Fibroblast of skin of left biceps (primary cell): ENCODE data around the gene BCL11B.

Experiments used
- DNase-seq, 2 experiments: peaks; one replicate each; pipeline ENCODE4 v3.0.0-alpha.2; 2013; ENCODE audit warnings: low read depth in 2 of 2

BCL11B gene

DNA sequence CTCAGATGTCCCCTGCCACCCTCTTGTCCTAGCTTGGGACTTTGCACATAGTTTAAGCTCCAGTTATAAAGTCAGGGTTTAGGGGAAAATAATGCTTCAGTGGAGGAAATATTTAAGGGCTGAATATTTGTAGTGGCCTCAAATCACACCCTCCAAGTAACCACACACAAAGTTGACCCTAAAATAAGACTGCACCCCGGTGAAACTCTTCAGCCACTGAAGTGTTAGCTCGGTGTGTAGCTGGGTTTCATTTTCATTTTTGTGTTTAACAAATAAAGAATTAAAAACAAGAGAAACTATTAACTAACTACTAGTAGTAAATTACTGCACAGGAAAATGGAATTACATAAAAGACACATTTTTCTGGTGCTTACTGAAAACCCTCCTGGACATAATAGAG lies 14.8 kb upstream of the BCL11B start:
- no peak for DNase-seq

DNA sequence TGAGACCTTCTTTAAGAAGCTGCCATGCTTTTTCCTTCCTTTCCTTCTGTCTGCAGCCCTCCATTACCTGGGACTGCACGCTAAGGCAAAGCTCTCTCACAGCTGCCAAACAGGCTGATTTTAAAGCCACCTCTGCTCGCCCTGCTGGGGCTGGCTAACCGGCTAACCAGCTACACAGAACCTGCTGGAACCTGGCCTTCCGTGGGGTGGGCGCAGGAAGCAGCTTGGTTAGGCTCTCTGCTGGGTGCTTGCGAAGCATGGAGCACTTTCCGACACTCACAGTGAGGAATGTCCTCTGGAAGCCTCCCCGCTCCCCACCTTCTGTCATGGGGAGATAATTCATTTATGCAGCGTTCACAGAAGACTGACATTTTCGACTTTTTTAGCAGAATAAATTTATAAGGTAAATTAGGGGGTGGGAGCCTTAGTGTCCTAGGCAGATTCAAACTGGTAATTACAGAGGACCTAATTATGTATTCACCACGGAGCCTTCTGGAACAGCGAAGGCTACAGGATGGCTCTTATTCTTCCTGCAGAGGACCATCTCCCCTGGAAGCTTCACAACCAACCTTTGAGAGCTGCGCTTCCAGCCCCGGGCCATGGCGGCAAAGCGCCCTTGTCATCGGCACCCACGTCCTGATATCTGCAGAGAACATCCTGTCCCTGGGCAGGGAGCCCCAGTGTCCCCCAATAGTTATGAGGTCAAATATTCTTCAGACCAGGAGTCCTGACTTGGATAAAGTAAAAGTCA lies 12.4 kb upstream of the BCL11B start:
- no peak for DNase-seq

DNA sequence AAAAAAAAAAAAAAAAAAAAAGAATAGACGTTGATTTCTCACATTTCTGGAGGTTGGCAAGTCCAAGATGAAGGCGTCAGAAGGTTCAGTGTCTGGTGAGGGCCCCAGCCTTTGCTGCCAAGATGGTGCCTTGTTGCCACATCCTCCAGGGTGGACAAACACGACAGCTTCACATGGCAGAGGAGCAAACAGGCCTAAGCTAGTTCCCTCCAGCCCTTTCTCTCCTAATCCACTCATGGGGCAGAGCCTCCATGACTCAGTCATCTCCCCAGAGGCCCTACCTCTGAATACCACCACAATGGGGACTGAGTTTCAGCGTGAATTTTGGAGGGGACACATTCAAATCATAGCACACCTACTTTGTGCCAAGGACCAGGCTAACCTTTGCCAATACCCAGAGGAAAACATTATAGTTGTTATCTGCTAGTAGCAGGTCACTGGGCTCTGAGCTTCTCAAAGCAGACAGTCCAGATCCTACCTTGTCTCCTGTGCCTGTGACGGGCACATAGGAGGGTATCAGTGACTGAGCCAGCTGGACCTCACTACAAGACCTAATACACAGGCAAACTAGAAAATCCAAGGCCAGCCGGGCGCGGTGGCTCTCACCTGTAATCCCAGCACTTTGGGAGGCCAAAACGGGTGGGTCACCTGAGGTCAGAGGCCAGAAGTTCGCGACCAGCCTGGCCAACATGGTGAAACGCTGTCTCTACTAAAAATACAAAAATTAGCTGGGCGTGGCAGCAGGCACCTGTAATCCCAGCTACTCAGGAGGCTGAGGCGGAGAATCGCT lies 10.5 kb upstream of the BCL11B start:
- no peak for DNase-seq

DNA sequence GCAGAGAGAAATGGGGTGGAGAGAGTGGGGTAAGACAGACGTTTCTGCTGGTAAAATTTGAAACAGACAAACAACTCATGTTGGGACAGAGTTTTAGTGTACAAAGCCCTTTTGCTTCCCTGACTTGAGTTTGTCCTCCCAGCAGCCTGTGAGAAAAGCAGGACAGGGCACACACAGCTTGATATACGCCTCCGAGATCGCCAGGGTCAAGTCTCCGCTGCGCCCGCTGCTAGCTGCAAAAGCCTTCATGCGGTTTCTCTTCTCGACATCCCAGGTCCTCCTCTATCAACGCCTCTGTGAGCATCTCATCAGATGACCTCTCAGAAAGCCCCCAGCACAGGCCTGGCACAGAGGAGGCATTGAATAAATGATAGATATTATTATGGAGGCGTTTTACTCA lies 9.4 kb upstream of the BCL11B start:
- no peak for DNase-seq

DNA sequence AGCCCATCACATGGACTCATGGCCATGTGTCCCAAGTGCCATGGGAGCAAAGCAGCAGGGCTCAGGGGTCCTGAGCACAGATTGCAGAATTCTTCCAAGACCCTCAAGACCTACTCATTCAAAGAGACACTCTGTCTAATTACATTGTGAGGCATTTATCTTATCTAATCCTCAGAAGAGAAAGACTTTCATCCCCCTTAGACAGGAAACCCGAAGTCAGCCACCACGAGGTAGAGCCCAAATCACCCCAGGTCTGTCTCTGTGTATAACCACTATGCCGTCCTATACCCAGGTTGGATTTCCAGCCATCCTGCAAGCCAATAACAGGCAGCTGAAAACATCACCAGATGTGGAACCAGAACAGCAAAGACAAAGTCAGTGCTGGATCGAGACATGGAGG lies 8.9 kb upstream of the BCL11B start:
- no peak for DNase-seq

DNA sequence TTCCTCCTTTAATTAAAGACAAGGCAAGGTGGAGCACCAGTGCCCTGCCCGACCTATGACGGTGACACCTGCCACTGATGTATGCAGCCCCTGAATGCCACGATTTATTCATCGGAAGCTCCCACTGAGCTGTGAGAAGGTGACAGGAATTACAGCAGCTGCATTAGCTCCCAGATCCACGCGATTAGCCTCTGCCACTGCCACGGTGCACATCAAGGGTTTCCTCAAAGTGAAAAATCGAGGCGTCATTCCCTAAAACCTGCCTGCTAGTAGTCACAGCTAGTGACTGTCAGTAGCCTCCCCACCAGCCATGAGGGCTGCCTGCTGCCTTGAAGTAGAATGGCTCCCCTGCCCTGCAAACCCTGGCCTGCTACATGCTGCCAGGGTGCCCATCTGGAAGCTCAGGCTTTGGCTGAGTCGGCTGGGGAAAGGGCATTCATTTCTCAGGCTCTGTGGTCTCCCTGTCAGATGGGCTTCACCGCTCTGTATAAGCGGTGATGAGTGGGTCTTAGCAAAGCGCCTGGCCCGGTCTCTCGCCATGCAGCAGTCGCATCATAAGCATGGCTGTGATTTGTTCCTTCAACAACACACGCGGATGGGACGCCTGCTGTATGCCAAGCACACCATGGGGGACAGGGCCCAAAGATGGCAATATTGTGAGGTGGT lies 8.2 kb upstream of the BCL11B start:
- no peak for DNase-seq

DNA sequence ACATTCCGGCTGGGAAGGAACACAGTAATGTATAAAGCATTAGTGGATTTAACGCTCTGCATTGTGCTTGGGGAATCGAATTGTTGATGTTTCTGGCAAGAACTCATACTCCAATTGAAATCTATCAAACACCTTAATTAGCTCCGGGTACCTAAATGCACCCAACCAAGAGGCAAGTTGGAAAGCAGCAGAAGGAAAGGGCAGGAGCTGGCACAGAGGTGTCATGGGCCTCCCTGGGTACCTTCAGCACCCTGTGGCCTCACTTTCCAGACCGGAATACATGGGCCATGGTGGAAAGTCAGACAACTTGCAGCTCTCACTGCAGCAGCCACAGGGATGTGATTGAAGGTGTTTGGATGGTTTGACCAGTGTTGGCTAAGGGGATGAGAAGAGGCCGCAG lies 6.8 kb upstream of the BCL11B start:
- DNase-seq = no peak

DNA sequence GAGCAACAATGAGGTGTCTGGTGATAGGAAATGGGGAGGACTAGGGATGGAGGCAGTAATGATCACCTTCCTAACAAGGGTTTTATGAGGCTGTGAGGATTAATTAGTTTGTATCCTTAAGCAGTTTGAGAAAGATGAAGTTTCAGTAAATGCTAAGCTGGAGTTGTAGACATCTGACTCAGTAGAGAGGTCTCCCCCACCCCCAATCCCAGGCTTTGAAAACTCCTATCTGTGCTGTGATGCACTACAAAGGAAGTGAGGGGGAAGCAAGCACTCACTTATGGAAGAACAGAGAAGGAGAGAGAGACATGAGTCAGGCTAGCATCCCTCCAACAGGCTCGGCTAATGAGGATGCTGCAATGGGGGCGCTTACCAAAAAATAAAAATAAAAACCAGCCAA lies 5.5 kb upstream of the BCL11B start:
- no peak for DNase-seq

DNA sequence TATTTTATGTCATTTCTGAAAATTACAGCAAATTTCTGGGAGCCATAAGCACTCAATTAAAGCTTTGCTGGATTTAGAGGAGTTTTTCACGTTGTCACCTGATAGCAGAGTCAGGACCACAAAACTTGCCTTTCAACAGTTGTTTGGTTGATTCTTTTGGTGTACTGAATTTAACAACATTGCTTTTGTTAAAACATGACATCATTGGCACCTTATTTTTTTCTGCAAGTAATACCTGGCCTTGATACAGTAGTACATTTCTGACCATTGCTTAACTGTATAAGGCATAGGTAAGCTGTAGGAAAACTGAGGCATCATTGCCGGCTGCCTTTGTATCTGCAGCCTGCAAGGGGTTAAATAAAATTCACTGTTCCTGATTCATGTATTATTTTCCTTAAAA lies 4.5 kb upstream of the BCL11B start:
- DNase-seq = no peak

DNA sequence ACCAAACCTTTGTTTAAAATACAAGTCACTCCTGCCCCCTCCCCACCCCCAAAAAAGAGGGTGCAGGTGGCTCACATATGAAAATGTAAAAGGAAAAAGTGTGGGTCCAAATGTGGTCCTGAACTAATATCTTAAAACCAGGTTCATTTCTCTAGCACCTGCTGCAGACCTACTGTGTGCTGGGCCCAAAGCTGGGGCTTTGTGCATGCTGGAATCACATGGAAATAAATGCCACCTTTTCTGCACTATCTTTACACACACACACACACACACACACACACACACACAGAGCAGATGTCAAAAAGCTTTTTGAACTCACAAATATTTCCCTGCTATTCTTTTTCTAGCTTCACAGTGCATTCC lies 3.2 kb upstream of the BCL11B start:
- no peak for DNase-seq

DNA sequence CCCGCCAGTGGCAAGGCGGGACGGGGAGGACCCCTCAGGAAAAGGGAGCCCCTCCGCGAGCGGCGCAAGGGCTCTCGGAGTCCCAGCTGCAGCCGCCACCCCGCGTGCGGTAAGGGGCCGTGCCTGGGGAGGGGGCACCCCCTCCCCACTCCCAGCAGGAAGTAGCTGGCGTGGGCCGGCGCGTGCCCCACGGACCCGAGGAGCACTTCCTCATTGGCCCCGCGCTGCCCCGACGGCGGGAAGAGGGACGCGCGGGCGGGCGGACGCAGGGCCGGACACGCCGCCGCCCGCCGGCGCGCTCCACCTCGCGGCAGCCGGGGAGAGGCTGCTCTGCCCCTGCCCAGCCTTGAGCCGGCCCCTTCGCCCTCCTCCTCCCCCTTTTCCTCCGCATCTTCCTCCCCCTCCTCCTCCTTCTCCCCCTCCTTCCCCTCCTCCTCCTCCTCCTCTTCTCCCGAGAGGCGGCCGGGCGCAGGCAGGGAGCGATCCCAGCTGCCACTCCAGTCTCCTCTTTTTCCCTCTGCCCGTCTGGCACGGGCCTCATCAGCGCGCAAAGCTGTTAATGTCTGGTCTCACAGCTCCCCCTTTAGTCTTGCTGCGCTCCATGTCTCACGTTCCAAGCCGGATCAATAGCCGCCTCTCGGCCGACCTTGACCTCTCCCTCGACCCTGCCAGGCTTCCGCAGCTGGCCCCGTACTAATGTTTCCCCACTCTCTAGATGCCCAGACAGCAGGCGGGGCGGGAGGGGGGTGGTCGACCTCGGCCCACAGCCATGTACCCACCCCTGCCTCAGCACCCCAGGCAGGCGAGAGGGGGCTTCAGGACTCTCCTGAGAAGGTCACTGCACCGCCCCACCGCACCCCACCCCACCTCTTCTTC lies 2.6 kb upstream of the BCL11B start:
- peak; percentile 86 for DNase-seq

DNA sequence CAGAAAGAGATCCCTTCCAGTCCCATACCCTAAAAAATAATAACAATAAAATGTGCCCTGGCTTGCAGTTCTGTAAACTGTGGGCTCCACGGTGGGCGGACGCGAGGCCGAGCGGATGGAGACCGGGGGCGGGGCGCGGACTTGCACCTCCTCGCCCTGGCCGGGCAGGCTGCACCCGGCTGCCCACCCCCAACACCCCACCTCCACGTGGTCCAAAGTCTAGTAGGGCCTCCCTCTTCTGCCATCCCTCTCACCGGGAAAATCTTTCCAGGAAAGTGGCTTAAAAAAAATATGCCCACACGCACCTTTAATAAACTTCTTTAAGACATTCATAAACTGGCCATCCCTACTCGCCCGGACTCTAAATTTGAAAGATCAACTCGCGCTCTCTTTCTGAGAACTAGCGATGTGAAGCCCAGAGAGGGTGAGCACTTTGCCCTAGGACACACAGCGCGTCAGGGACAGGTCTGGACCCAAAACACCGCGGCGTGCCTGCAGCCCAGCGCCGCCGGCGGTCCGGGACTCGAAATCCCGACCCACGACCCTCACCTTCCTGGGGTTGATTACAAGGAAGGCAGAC lies 1.9 kb upstream of the BCL11B start:
- DNase-seq = no peak

DNA sequence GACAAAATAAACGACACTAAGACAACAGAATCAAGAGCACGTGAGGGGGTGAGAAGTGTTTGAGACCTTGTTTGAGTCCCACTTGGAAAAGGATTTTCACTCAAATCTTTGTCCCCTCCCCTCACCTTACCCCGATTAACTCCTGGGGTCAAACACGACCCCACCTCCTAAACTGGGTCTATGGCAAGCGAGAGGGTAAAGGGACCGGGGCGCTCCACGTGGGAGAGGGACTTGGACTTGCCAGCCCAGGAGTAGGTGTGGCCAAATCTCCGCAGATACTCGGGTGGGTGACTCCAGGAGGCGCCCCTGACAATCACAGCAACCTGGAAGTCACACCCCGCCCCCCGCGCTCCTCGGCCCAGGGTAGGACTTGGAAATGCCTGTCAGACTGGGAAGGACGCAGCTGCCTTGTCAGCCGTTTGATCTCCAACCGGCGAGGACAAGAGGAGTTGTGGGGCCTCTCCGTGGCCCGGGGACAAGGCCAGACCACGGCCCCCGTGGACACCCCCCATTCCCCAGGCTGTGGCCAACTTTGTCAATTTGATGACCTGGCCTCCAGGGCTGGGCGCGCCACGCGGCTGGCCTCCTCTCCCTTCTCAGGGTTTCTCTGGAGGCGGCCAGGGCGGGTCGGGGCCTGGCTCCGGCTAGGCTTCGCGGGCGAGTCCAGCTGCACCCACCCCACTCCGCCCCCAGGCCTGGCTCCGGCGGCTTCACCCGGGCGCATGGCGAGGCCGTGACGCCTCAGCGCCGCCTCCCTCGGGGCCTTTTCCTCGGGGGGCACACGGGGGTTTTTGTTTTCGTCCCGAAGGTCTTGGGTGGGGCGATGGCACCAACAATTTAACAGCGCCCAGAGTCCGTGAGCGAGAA lies 1.1 kb upstream of the BCL11B start:
- DNase-seq = no peak

DNA sequence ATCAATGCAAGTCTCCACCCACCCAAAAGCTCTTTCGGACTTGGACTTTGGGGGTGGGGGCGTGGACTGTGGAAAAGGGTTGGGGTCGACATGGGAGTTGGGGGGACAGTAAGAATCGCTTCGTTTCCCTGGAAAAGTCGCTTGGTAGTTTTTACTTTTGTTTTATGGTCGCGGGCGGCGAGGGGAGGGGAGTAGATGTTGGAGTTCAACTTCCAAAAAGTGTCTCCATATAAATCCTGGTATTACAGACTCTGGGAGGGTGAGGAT lies 568 bp upstream of the BCL11B start:
- DNase-seq = no peak

DNA sequence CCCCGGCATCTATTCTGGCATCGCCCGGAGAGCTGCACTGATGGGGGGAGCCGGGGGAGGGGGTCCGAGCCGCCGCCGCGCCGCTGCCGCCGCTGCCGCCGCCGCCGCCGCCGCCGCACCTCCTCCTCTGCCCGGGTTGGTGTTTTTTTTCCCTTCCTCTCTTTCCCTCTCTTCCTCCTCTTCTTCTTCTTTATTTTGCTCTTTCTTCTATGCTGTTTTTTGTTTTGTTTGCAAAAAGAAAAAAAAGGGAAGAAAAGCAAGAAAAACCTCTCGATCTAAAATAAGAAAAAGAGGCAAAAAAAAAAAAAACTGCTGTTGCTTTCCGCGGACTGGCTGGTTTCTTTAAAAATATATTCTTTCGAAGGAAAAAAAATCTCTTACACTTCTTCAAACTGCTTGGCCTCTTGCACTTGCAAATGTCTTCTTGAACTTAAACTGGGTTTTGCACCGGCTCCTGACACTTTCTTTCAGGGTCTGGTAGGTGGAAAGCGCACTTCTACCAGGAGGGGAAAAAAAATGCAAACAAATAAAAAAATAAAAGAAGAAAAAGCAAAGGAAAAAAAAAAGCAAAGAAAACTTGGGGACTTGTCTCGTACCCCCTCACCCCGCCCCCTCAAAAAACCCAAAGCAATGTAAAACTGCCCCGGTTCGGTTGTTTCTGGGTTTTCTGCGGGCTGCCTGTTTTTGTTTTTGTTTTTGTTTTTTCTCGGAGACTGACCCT lies 616 bp downstream of the BCL11B start:
- no peak for DNase-seq

DNA sequence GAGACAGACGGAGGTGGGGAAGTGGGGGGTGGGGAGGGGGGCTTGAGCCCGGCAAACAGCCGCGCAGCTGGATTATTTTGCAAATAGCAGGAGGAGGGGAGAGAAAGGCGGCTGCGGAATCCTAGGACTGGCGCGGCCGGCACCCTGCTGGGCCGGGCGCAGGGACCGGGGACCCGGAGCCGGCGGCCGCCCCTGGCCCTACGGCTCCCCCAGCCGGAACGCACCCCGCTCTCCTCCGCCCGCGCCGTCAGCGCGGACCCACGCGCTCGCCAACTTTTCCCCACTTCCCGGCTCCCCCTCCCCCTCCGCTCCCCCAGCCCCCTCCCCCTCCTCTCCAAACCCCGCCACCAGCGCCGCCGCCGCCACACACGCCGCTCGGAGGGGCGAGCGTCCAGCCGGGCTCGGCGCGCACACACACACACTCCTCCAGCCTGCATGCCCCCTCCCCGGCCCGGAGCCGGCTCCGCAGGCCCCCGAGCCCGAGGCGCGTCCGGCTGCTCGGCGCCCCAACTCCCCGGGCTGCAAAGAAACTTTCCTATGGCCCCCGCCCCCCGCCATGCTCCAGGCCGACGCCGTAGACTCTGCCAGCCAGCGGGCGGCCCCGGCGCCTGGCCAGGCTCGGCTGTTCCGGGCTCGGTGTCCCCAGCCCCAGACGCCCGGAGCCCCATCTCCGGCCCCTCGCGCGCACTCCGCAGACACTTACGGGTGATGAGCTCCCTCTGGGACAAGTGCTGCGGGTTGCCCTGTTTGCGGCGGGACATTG lies 1.4 kb downstream of the BCL11B start:
- DNase-seq = no peak

DNA sequence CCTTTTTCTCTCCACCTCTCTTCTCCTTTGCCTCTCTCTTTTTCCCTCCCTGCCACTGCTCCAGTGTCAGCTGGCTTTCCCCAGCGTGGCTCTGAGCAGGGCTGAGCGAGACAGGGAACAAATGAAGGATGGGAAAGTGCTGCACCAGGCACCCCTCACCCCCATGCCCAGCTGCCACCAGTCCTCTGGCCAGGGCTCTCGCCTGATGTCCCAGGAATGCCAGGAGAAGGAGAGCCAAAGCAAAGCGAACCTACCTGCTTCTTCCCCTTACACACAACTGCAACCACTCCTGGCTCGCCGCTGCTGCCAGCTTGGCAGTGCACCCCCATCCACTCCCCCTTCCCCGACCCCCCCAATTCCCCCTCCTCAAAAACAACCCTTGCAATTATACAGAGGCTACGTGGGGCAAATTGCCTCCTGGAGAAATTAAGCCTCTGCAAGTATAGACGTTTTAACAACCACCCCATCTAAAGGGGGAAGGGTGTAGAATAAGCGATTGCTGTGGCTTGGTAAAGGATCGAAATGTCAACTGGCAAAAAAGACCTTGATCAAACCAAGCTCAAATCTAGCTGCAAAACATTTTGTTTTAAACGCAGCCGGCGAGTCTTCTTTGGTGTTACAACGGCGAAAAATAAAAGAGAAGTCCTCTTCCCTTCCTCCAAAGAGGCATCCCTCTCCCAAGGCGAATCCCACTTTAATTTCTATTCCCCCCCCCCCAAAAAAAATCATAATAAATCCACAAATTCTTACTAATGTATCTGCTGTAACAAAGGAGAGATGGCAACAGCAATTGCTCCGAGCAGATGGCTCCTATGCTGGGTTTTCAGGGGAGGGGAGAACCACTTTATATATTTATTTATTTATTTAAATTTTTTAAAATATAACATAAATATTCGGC lies 2.9 kb downstream of the BCL11B start:
- no peak for DNase-seq
